Naive B cell (primary cell): ENCODE measurements around the gene UBE2QL1. TPM values are rescaled to one million over a fixed set of nuclear protein-coding genes. Genes with fewer than 3 reads are reported as not detected.
A peak's percentile ranks its signal among the peaks of the same experiment; 100 is the strongest.

Source experiments
- ATAC-seq, 2 donors: fragments of 150-1000 bp; cut with Tn5 transposase; 2 replicates each; pipeline ENCODE4 v1.10.0; 2021; ENCODE audit warnings: low read depth in 2 of 2, mild to moderate bottlenecking in 2 of 2, moderate library complexity in 2 of 2
- DNase-seq: peaks from one replicate; pipeline ENCODE4 v3.0.0; 2022
- H3K27ac Mint-ChIP-seq, 6 donors: one replicate each; pipeline ENCODE4 v1.8.0; 2020 to 2022; ENCODE audit warnings: mild to moderate bottlenecking in 6 of 6, mixed read lengths in 6 of 6, moderate library complexity in 5 of 6, inconsistent platforms in 2 of 6
- H3K27me3 Mint-ChIP-seq, 3 donors: one replicate each; pipeline ENCODE4 v1.8.0; 2021 to 2022; ENCODE audit warnings: mixed read lengths in 3 of 3, mild to moderate bottlenecking in 1 of 3
- H3K36me3 Mint-ChIP-seq, 2 donors: one replicate each; pipeline ENCODE4 v1.8.0; 2020 to 2022; ENCODE audit warnings: mixed read lengths in 2 of 2, inconsistent platforms in 1 of 2, mild to moderate bottlenecking in 1 of 2
- H3K4me1 Mint-ChIP-seq, 3 donors: one replicate each; pipeline ENCODE4 v1.8.0; 2020 to 2022; ENCODE audit warnings: mixed read lengths in 3 of 3, inconsistent platforms in 1 of 3, mild to moderate bottlenecking in 1 of 3, moderate library complexity in 1 of 3
- H3K4me3 Mint-ChIP-seq, 8 donors: one replicate each; pipeline ENCODE4 v1.8.0; 2020 to 2022; ENCODE audit warnings: mild to moderate bottlenecking in 8 of 8, mixed read lengths in 8 of 8, moderate library complexity in 8 of 8, inconsistent platforms in 2 of 8
- H3K9me3 Mint-ChIP-seq, 7 donors: one replicate each; pipeline ENCODE4 v1.8.0; 2020 to 2022; ENCODE audit warnings: mixed read lengths in 7 of 7, mild to moderate bottlenecking in 5 of 7, inconsistent platforms in 2 of 7, moderate library complexity in 1 of 7
- polyA plus RNA-seq, 6 donors: library from polyadenylated mRNA; unstranded; fragments of 300-500 nt; fragmentation: Illumina TruSeq; gene quantifications; one replicate each; pipeline ENCODE4 v1.2.3, GENCODE V29; 2021; ENCODE audit warnings: low read depth in 6 of 6

UBE2QL1 gene
- polyA plus RNA-seq, 6 donors from 2014 or later = not detected

- Mint-ChIP-seq H3K9me3 (no peaks in the 10 kb centered on the region), H3K27ac (no peak overlapping the region), H3K36me3 (peaks cover 0 to 12% of the 10 kb centered on the region in 2 donors), H3K4me1 (peaks cover 10 to 14% (median 13%) of the 10 kb centered on the region in 3 donors), H3K27me3 (peaks cover 43 to 67% (median 49%) of the 10 kb centered on the region in 3 donors), H3K4me3 (no peak overlapping the region)
- ATAC-seq = no peak
- no peak for DNase-seq
Measured at GRCh38 chr5:6452622-6453504, 4.2 kb downstream of the UBE2QL1 start.

GRCh38 chr5:6453937-6454560, 5.4 kb downstream of the UBE2QL1 start:
- H3K27ac Mint-ChIP-seq = peak overlapping the region in 1 of 6 donors; percentile 41
- peaks cover 0 to 11% of the 10 kb centered on the region in 2 donors for H3K36me3 Mint-ChIP-seq
- H3K4me3 Mint-ChIP-seq = no peak overlapping the region
- H3K9me3 Mint-ChIP-seq = no peaks in the 10 kb centered on the region
- peaks cover 43 to 64% (median 49%) of the 10 kb centered on the region in 3 donors for H3K27me3 Mint-ChIP-seq
- H3K4me1 Mint-ChIP-seq = peaks cover 8 to 13% (median 11%) of the 10 kb centered on the region in 3 donors
- no peak for DNase-seq
- no peak for ATAC-seq

- Mint-ChIP-seq H3K27me3 (peaks cover 43 to 58% (median 43%) of the 10 kb centered on the region in 3 donors), H3K27ac (no peak overlapping the region), H3K9me3 (no peaks in the 10 kb centered on the region), H3K4me1 (peaks cover 2 to 8% (median 5%) of the 10 kb centered on the region in 3 donors), H3K4me3 (no peak overlapping the region), H3K36me3 (peaks cover 0 to 5% of the 10 kb centered on the region in 2 donors)
- no peak for ATAC-seq
- DNase-seq = no peak
Measured at GRCh38 chr5:6454628-6455053, 6.0 kb downstream of the UBE2QL1 start.

- H3K4me1 Mint-ChIP-seq = no peaks in the 10 kb centered on the region
- DNase-seq (no peak), ATAC-seq (no peak)
- peaks cover 34 to 47% (median 43%) of the 10 kb centered on the region in 3 donors for H3K27me3 Mint-ChIP-seq
- H3K9me3 Mint-ChIP-seq = no peaks in the 10 kb centered on the region
- H3K4me3 Mint-ChIP-seq = no peak overlapping the region
- H3K27ac Mint-ChIP-seq = no peak overlapping the region
- H3K36me3 Mint-ChIP-seq = no peaks in the 10 kb centered on the region
Measured at GRCh38 chr5:6455571-6456200, 7.0 kb downstream of the UBE2QL1 start.

- Mint-ChIP-seq H3K9me3 (no peaks in the 10 kb centered on the region), H3K4me3 (no peak overlapping the region), H3K4me1 (no peaks in the 10 kb centered on the region), H3K36me3 (no peaks in the 10 kb centered on the region), H3K27ac (no peak overlapping the region), H3K27me3 (peaks cover 30 to 46% (median 42%) of the 10 kb centered on the region in 3 donors)
- DNase-seq (no peak), ATAC-seq (no peak)
Measured at GRCh38 chr5:6456766-6457370, 8.2 kb downstream of the UBE2QL1 start.

GRCh38 chr5:6457592-6457991, 8.9 kb downstream of the UBE2QL1 start:
- no peak overlapping the region for H3K27ac Mint-ChIP-seq
- no peak for ATAC-seq
- H3K9me3 Mint-ChIP-seq = no peaks in the 10 kb centered on the region
- no peaks in the 10 kb centered on the region for H3K36me3 Mint-ChIP-seq
- H3K4me1 Mint-ChIP-seq = no peaks in the 10 kb centered on the region
- no peak overlapping the region for H3K4me3 Mint-ChIP-seq
- H3K27me3 Mint-ChIP-seq = peaks cover 29 to 47% (median 45%) of the 10 kb centered on the region in 3 donors
- DNase-seq = no peak

- Mint-ChIP-seq H3K27me3 (peaks cover 23 to 45% (median 37%) of the 10 kb centered on the region in 3 donors), H3K36me3 (no peaks in the 10 kb centered on the region), H3K27ac (no peak overlapping the region), H3K9me3 (no peaks in the 10 kb centered on the region), H3K4me3 (no peak overlapping the region), H3K4me1 (no peaks in the 10 kb centered on the region)
- DNase-seq (no peak), ATAC-seq (no peak)
Measured at GRCh38 chr5:6458833-6459232, 10.2 kb downstream of the UBE2QL1 start.

- Mint-ChIP-seq H3K36me3 (no peaks in the 10 kb centered on the region), H3K27ac (no peak overlapping the region), H3K4me1 (no peaks in the 10 kb centered on the region), H3K4me3 (no peak overlapping the region), H3K27me3 (peaks cover 15 to 35% (median 26%) of the 10 kb centered on the region in 3 donors), H3K9me3 (no peaks in the 10 kb centered on the region)
- DNase-seq = no peak
- no peak for ATAC-seq
Measured at GRCh38 chr5:6459896-6460295, 11.2 kb downstream of the UBE2QL1 start.

- Mint-ChIP-seq H3K4me1 (no peaks in the 10 kb centered on the region), H3K36me3 (no peaks in the 10 kb centered on the region), H3K9me3 (no peaks in the 10 kb centered on the region), H3K27me3 (peaks cover 14 to 28% (median 20%) of the 10 kb centered on the region in 3 donors), H3K27ac (no peak overlapping the region), H3K4me3 (no peak overlapping the region)
- no peak for ATAC-seq
- no peak for DNase-seq
Measured at GRCh38 chr5:6461006-6461405, 12.3 kb downstream of the UBE2QL1 start.

GRCh38 chr5:6461793-6462650, 13.4 kb downstream of the UBE2QL1 start:
- Mint-ChIP-seq H3K9me3 (no peaks in the 10 kb centered on the region), H3K4me1 (no peaks in the 10 kb centered on the region), H3K27me3 (peaks cover 11 to 27% (median 21%) of the 10 kb centered on the region in 3 donors), H3K27ac (no peak overlapping the region), H3K36me3 (no peaks in the 10 kb centered on the region), H3K4me3 (no peak overlapping the region)
- DNase-seq = no peak
- ATAC-seq = no peak

GRCh38 chr5:6462671-6463070, 14.0 kb downstream of the UBE2QL1 start:
- H3K36me3 Mint-ChIP-seq = no peaks in the 10 kb centered on the region
- DNase-seq (no peak), ATAC-seq (no peak)
- H3K27me3 Mint-ChIP-seq = peaks cover 5 to 26% (median 21%) of the 10 kb centered on the region in 3 donors
- no peaks in the 10 kb centered on the region for H3K4me1 Mint-ChIP-seq
- no peak overlapping the region for H3K27ac Mint-ChIP-seq
- no peak overlapping the region for H3K4me3 Mint-ChIP-seq
- H3K9me3 Mint-ChIP-seq = peaks cover 0 to under 1% (median 0%) of the 10 kb centered on the region in 7 donors

- Mint-ChIP-seq H3K27ac (no peak overlapping the region), H3K4me1 (no peaks in the 10 kb centered on the region), H3K27me3 (peaks cover 5 to 30% (median 27%) of the 10 kb centered on the region in 3 donors), H3K9me3 (peaks cover 0 to 2% (median 0%) of the 10 kb centered on the region in 7 donors), H3K4me3 (no peak overlapping the region), H3K36me3 (no peaks in the 10 kb centered on the region)
- ATAC-seq (no peak), DNase-seq (no peak)
Measured at GRCh38 chr5:6464441-6464840, 15.8 kb downstream of the UBE2QL1 start.
